Measurements from ENCODE around the gene CFAP20DC. TPM values are rescaled to one million over a fixed set of nuclear protein-coding genes. Genes with fewer than 3 reads are reported as not detected.
A peak's percentile ranks its signal among the peaks of the same experiment; 100 is the strongest.

The CFAP20DC gene
- total and polyA plus RNA-seq, 2 of the 8 experiments (the other 6 are each of a cell fraction or from before 2014, with no cell fraction given), result 2.2 to 2.8 TPM

DNA sequence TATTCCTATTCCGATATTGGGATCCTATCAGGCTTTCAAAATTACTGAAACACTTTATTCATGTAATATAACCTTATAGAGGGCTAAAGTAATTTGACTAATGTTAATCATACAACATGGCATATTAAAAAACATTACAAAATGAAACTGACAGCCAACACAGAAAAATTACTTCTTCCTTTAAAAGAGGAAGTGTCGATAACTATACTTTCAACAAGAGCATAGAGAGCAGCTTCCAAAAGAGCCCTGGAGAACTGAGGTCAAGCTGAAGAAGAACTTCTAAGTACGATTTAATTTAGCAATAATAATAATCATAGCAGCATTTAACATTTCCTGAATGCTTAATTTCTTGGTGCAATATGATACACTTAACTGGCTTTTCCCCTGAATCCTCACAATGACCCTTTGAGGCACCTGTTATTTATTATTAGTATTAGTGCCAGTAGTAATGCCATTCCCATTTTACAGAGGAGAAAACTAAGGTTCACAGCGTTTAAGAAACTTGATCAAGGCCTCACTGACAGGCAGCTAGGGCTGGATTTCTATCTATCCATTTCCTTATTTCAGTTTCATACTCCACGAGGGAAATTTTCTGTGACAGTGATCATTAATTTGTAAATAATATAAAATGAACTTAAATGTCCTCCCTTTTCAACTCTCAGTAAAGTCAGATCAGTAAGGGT, 181.6 kb downstream of the CFAP20DC start:
- Histone ChIP-seq H2AFZ (ENCODE audit: low read length) (no peak overlapping the region), H3K23me2 (ENCODE audit: low read depth, low read length) (no peaks in the 10 kb centered on the region), H3K56ac (replicated peaks; ENCODE audit: insufficient read length, low read depth, low read length) (no peak overlapping the region), H3K18ac (ENCODE audit: extremely low read depth, low read length) (no peak overlapping the region), H3K27ac (ENCODE audit: low read depth, low read length) (no peak overlapping the region), H3K14ac (ENCODE audit: insufficient read length) (no peak overlapping the region), H4K8ac (ENCODE audit: extremely low read depth, insufficient read depth, low read length) (no peak overlapping the region), H4K5ac (ENCODE audit: insufficient read length, low read depth, low read length) (no peak overlapping the region), H2BK20ac (ENCODE audit: low read length) (no peak overlapping the region), H3K4me1 (replicated peaks in 1 of 4; ENCODE audit: control insufficient read depth in 3 of 4, insufficient read depth in 4 of 4, low read length in 3 of 4) (peaks cover 0 to 10% (median 3%) of the 10 kb centered on the region in 4 experiments; a peak in 4 of 7 replicates), H3K4me3 (ENCODE audit: extremely low read depth in 1 of 4, insufficient read depth in 2 of 4, low read depth in 3 of 4, low read length in 4 of 4) (no peak overlapping the region), H3K4me2 (ENCODE audit: insufficient read depth in 1 of 2, low read depth in 2 of 2, low read length in 2 of 2) (no peak overlapping the region), H3K79me2 (ENCODE audit: control insufficient read depth in 1 of 2, insufficient read depth in 2 of 2, low read length in 2 of 2) (no peaks in the 10 kb centered on the region), H3K9ac (replicated peaks in 1 of 4; ENCODE audit: extremely low read depth in 1 of 4, low read depth in 3 of 4, low read length in 3 of 4) (no peak overlapping the region), H4K91ac (replicated peaks; ENCODE audit: insufficient read length, low read length) (no peak overlapping the region), H4K20me1 (replicated peaks in 1 of 2; ENCODE audit: control insufficient read depth in 1 of 2, insufficient read depth in 2 of 2, low read length in 2 of 2) (no peaks in the 10 kb centered on the region), H3K23ac (ENCODE audit: insufficient read length) (no peak overlapping the region), H2BK15ac (ENCODE audit: low read length) (no peak overlapping the region), H3K27me3 (replicated peaks in 1 of 4; ENCODE audit: control insufficient read depth in 3 of 4, extremely low read depth in 1 of 4, insufficient read depth in 3 of 4, low read length in 3 of 4) (no peaks in the 10 kb centered on the region), H2BK12ac (ENCODE audit: low read depth, low read length) (no peak overlapping the region), H2BK120ac (replicated peaks; ENCODE audit: low read depth, low read length) (no peak overlapping the region), H2BK5ac (ENCODE audit: low read depth, low read length) (no peak overlapping the region), H3K36me3 (ENCODE audit: control insufficient read depth in 2 of 4, insufficient read depth in 4 of 4, low read length in 3 of 4) (no peaks in the 10 kb centered on the region), H3K79me1 (ENCODE audit: low read depth, low read length) (no peaks in the 10 kb centered on the region), H3K9me3 (ENCODE audit: insufficient read depth in 2 of 2, low read depth in 1 of 2, low read length in 1 of 2) (no peaks in the 10 kb centered on the region), H3K4ac (replicated peaks; ENCODE audit: insufficient read length, low read depth, low read length) (no peak overlapping the region), H2AK5ac (ENCODE audit: low read depth, low read length) (no peak overlapping the region)
- FAIRE-seq, result no peak
- TF ChIP-seq YY1 (IDR thresholded peaks at IDR 0.05; ENCODE audit: low read depth, low read length) (no peak), KDM1A (IDR thresholded peaks at IDR 0.05; ENCODE audit: borderline replicate concordance, low read length) (peak; percentile 55; the same call in 1 of the 2 replicates), BCL11A (IDR thresholded peaks at IDR 0.05; ENCODE audit: low read depth in 2 of 2, low read length in 2 of 2) (no peak)
- POLR2A ChIA-PET (ENCODE audit: partially characterized antibody), result no interaction called here
- no peak for DNase-seq (ENCODE audit: low read depth in 1 of 2, low spot score in 2 of 2)
- CTCF ChIA-PET (ENCODE audit: partially characterized antibody), result no interaction called here
- WGBS, 2 experiments (ENCODE audit: extremely low coverage in 1 of 2, insufficient coverage in 1 of 2, insufficient read length in 1 of 2, insufficient replicate concordance in 2 of 2, low coverage in 1 of 2, low lambda C conversion rate in 2 of 2, missing lambda C conversion rate in 1 of 2), result 92% methylated on average over 5 of the region's 5 CpGs; no CpG with 5 or more reads in 1 of the 2 experiments

Data from H1 (cell line).